H9 (cell line): ENCODE results near the gene FHIT. TPM values are rescaled to one million over a fixed set of nuclear protein-coding genes. Genes with fewer than 3 reads are reported as not detected.

Experiments
- DNase-seq: peaks from one replicate; pipeline ENCODE4 v3.0.0-alpha.2; 2017
- H2AFZ ChIP-seq: one replicate; pipeline ENCODE4 v1.6.1; 2013; ENCODE audit warnings: mild to moderate bottlenecking, low read length, control low read depth, moderate library complexity
- H2AK5ac ChIP-seq: 2 replicates; pipeline ENCODE4 v1.6.1; 2013; ENCODE audit warnings: low read length, control low read depth, mixed read lengths; ENCODE audit not compliant: insufficient read length
- H2BK120ac ChIP-seq: one replicate; pipeline ENCODE4 v1.6.1; 2013; ENCODE audit warnings: low read depth, mild to moderate bottlenecking, low read length, control low read depth, inconsistent platforms; ENCODE audit not compliant: poor library complexity, severe bottlenecking
- H2BK12ac ChIP-seq: 2 replicates; pipeline ENCODE4 v1.6.1; 2013; ENCODE audit warnings: low read length, control low read depth, mixed read lengths, low read depth; ENCODE audit not compliant: insufficient read length
- H2BK15ac ChIP-seq: 2 replicates; pipeline ENCODE4 v1.6.1; 2013; ENCODE audit warnings: low read depth, low read length, control low read depth
- H2BK20ac ChIP-seq: one replicate; pipeline ENCODE4 v1.6.1; 2013; ENCODE audit warnings: low read depth, mild to moderate bottlenecking, low read length, control low read depth, inconsistent platforms; ENCODE audit not compliant: poor library complexity, severe bottlenecking
- H2BK5ac ChIP-seq: 2 replicates; pipeline ENCODE4 v1.6.1; 2013; ENCODE audit warnings: low read length, control low read depth, mixed read lengths; ENCODE audit not compliant: insufficient read length
- H3K14ac ChIP-seq: 2 replicates; pipeline ENCODE4 v1.6.1; 2013; ENCODE audit warnings: low read length, control low read depth; ENCODE audit not compliant: insufficient read depth
- H3K18ac ChIP-seq: 2 replicates; pipeline ENCODE4 v1.6.1; 2013; ENCODE audit warnings: low read depth, mild to moderate bottlenecking, mixed read lengths, low read length, control low read depth; ENCODE audit not compliant: insufficient read length
- H3K23ac ChIP-seq: 2 replicates; pipeline ENCODE4 v1.6.1; 2013; ENCODE audit warnings: low read length, control low read depth, mixed read lengths, low read depth; ENCODE audit not compliant: insufficient read length
- H3K23me2 ChIP-seq: 2 replicates; pipeline ENCODE4 v1.6.1; 2013; ENCODE audit warnings: low read depth, mild to moderate bottlenecking, mixed read lengths, low read length, control low read depth; ENCODE audit not compliant: insufficient read length, poor library complexity, severe bottlenecking
- H3K27ac ChIP-seq: 2 replicates; pipeline ENCODE4 v1.5.1; 2013; ENCODE audit warnings: low read length, control low read depth, mixed read lengths, low read depth; ENCODE audit not compliant: insufficient read length
- H3K27me3 ChIP-seq: 2 replicates; pipeline ENCODE4 v1.6.1; 2013; ENCODE audit warnings: low read length, control low read depth, inconsistent platforms; ENCODE audit not compliant: insufficient read depth
- H3K4ac ChIP-seq: 2 replicates; pipeline ENCODE4 v1.6.1; 2013; ENCODE audit warnings: low read depth, mild to moderate bottlenecking, control low read depth, inconsistent platforms, low read length, moderate library complexity
- H3K4me1 ChIP-seq: 2 replicates; pipeline ENCODE4 v1.6.1; 2013; ENCODE audit warnings: low read length, control low read depth, inconsistent platforms; ENCODE audit not compliant: insufficient read depth
- H3K4me2 ChIP-seq: 2 replicates; pipeline ENCODE4 v1.6.1; 2013; ENCODE audit warnings: low read length, control low read depth, mixed read lengths; ENCODE audit not compliant: insufficient read length, insufficient read depth
- H3K56ac ChIP-seq: 2 replicates; pipeline ENCODE4 v1.6.1; 2013; ENCODE audit warnings: low read depth, mild to moderate bottlenecking, mixed read lengths, low read length, control low read depth; ENCODE audit not compliant: insufficient read length
- H3K79me1 ChIP-seq: 2 replicates; pipeline ENCODE4 v1.6.1; 2013; ENCODE audit warnings: low read depth, mild to moderate bottlenecking, moderate library complexity, low read length, control low read depth, inconsistent platforms; ENCODE audit not compliant: insufficient read depth, poor library complexity, severe bottlenecking
- H3K79me2 ChIP-seq: 2 replicates; pipeline ENCODE4 v1.6.1; 2013; ENCODE audit warnings: low read length, control low read depth, inconsistent platforms; ENCODE audit not compliant: insufficient read depth
- H3K9ac ChIP-seq: 2 replicates; pipeline ENCODE4 v1.6.1; 2013; ENCODE audit warnings: low read length, control low read depth, mixed read lengths; ENCODE audit not compliant: insufficient read length; ENCODE audit errors: extremely low read depth
- H3K9me3 ChIP-seq: one replicate; pipeline ENCODE4 v1.6.1; 2013; ENCODE audit warnings: low read depth, low read length, inconsistent platforms; ENCODE audit not compliant: control insufficient read depth
- H3T11ph ChIP-seq: one replicate; pipeline ENCODE4 v1.6.1; 2013; ENCODE audit warnings: mild to moderate bottlenecking, low read length, control low read depth, inconsistent platforms
- H4K20me1 ChIP-seq: one replicate; pipeline ENCODE4 v1.6.1; 2013; ENCODE audit not compliant: control insufficient read depth, insufficient read length, insufficient read depth
- H4K5ac ChIP-seq: 2 replicates; pipeline ENCODE4 v1.6.1; 2013; ENCODE audit warnings: low read depth, mild to moderate bottlenecking, mixed read lengths, low read length, control low read depth; ENCODE audit not compliant: insufficient read length
- H4K8ac ChIP-seq: replicated peaks from 2 replicates; pipeline ENCODE4 v1.6.1; 2013; ENCODE audit warnings: low read length, control low read depth, mixed read lengths, low read depth; ENCODE audit not compliant: insufficient read length
- H4K91ac ChIP-seq: 2 replicates; pipeline ENCODE4 v1.6.1; 2013; ENCODE audit warnings: low read depth, mild to moderate bottlenecking, moderate library complexity, mixed read lengths, low read length, control low read depth; ENCODE audit not compliant: insufficient read length
- H3K27ac Mint-ChIP-seq, 3 experiments: 2 replicates in 2 of 3; 3 replicates in 1 of 3; pipeline ENCODE4 v1.8.0; 2020 to 2021; ENCODE audit warnings: mixed read lengths in 3 of 3, mild to moderate bottlenecking in 1 of 3, moderate library complexity in 1 of 3
- H3K27me3 Mint-ChIP-seq: 2 replicates; pipeline ENCODE4 v1.8.0; 2021; ENCODE audit warnings: low read depth, mild to moderate bottlenecking, moderate library complexity, mixed read lengths
- H3K36me3 Mint-ChIP-seq, 3 experiments: 2 replicates in 2 of 3; 3 replicates in 1 of 3; pipeline ENCODE4 v1.8.0; 2020 to 2021; ENCODE audit warnings: low read depth in 3 of 3, mixed read lengths in 3 of 3; ENCODE audit not compliant: insufficient read depth in 1 of 3
- H3K4me1 Mint-ChIP-seq, 2 experiments: 2 replicates each; pipeline ENCODE4 v1.8.0; 2020; ENCODE audit warnings: mixed read lengths in 2 of 2
- H3K4me3 Mint-ChIP-seq, 2 experiments: 2 replicates in 1 of 2; 3 replicates in 1 of 2; pipeline ENCODE4 v1.8.0; 2020 to 2021; ENCODE audit warnings: mild to moderate bottlenecking in 2 of 2, mixed read lengths in 2 of 2, moderate library complexity in 1 of 2
- H3K9me3 Mint-ChIP-seq, 2 experiments: 2 replicates in 1 of 2; 3 replicates in 1 of 2; pipeline ENCODE4 v1.8.0; 2020; ENCODE audit warnings: mild to moderate bottlenecking in 2 of 2, mixed read lengths in 2 of 2, moderate library complexity in 1 of 2
- CTCF ChIP-seq: fragments of 200-600 bp; sonication (generic); conservative IDR thresholded peaks from 3 replicates; pipeline ENCODE4 v1.8.0; 2021; ENCODE audit warnings: antibody characterized with exemption, mild to moderate bottlenecking
- WGBS: extraction: QIAGEN DNeasy Blood & Tissue Kit; methylation state at CpG from one replicate; pipeline ENCODE4 v1.1.7; 2013; ENCODE audit warnings: missing lambda C conversion rate, low lambda C conversion rate, mixed read lengths; ENCODE audit not compliant: insufficient read length; ENCODE audit errors: extremely low coverage; 5-methylcytosine and 5-hydroxymethylcytosine counted together
- total RNA-seq: library from RNA; stranded (reverse); gene quantifications from 2 replicates; pipeline ENCODE4 v1.2.1, GENCODE V29; 2021

Gene FHIT
- total RNA-seq, 1 experiment from 2014 or later: 3.0 TPM

DNA sequence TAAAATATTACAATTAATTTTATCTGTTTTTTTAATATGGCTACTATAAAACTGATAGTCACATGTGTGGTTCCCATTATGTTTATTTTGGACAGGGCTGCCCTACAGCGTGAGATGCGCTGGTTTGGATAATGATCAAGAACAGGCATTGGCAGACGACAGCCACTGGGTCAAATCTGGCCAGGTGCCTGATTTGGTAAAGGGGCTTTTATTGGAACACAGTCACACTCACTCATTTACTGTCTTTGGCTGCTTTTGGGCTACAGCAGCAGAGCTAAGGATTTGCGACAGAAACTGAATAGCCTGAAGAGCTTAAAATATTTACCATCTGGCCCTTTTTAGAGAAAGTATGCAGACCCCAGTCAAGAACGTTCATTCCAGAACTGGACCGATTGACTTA, 1477.3 kb downstream of the FHIT start:
- H2AK5ac ChIP-seq: no peak overlapping the region
- H3K9ac ChIP-seq: no peak overlapping the region
- no peak overlapping the region for H4K5ac ChIP-seq
- DNase-seq: no peak
- H3K27ac Mint-ChIP-seq: no peak overlapping the region
- H3K79me2 ChIP-seq: no peaks in the 10 kb centered on the region
- H2BK20ac ChIP-seq: no peak overlapping the region
- H3K56ac ChIP-seq: no peak overlapping the region
- no peaks in the 10 kb centered on the region for H3K27me3 ChIP-seq
- H3K23me2 ChIP-seq: no peaks in the 10 kb centered on the region
- H2BK15ac ChIP-seq: no peak overlapping the region
- H3K4me1 ChIP-seq: no peaks in the 10 kb centered on the region
- H3K14ac ChIP-seq: no peak overlapping the region
- H4K8ac ChIP-seq: no peak overlapping the region
- H3K18ac ChIP-seq: no peak overlapping the region
- H3K36me3 Mint-ChIP-seq: no peaks in the 10 kb centered on the region
- H4K20me1 ChIP-seq: no peaks in the 10 kb centered on the region
- H2BK12ac ChIP-seq: no peak overlapping the region
- no CpG with 5 or more reads among the region's 6 CpGs for WGBS
- H2AFZ ChIP-seq: no peak overlapping the region
- no peak overlapping the region for H3K4ac ChIP-seq
- no peak overlapping the region for H3K4me3 Mint-ChIP-seq
- H3K23ac ChIP-seq: no peak overlapping the region
- no peak overlapping the region for H4K91ac ChIP-seq
- no peaks in the 10 kb centered on the region for H3K27me3 Mint-ChIP-seq
- no peak overlapping the region for H3T11ph ChIP-seq
- H3K9me3 Mint-ChIP-seq: no peaks in the 10 kb centered on the region
- no peak overlapping the region for H2BK120ac ChIP-seq
- TF ChIP-seq CTCF: no peak
- H2BK5ac ChIP-seq: no peak overlapping the region
- no peak overlapping the region for H3K27ac ChIP-seq
- no peak overlapping the region for H3K4me2 ChIP-seq
- no peaks in the 10 kb centered on the region for H3K9me3 ChIP-seq
- peaks cover 7 to 10% of the 10 kb centered on the region in 2 experiments for H3K4me1 Mint-ChIP-seq
- H3K79me1 ChIP-seq: no peaks in the 10 kb centered on the region
